Melanocyte of skin (primary cell): ENCODE data around the gene ICAM5. TPM values are rescaled to one million over a fixed set of nuclear protein-coding genes. Genes with fewer than 3 reads are reported as not detected.

ENCODE experiments used
- small RNA-seq, 2 donors: library from RNA; depleted of rRNA; stranded (forward); fragments of <200 nt; gene quantifications; one replicate each; pipeline ENCODE3, GENCODE V24; 2012
- total RNA-seq, 2 donors: library from RNA; depleted of rRNA; stranded (reverse); fragments of >200 nt; gene quantifications; 2 replicates each; pipeline ENCODE4 v1.2.3, GENCODE V29; 2012

ICAM5 gene, protein sequence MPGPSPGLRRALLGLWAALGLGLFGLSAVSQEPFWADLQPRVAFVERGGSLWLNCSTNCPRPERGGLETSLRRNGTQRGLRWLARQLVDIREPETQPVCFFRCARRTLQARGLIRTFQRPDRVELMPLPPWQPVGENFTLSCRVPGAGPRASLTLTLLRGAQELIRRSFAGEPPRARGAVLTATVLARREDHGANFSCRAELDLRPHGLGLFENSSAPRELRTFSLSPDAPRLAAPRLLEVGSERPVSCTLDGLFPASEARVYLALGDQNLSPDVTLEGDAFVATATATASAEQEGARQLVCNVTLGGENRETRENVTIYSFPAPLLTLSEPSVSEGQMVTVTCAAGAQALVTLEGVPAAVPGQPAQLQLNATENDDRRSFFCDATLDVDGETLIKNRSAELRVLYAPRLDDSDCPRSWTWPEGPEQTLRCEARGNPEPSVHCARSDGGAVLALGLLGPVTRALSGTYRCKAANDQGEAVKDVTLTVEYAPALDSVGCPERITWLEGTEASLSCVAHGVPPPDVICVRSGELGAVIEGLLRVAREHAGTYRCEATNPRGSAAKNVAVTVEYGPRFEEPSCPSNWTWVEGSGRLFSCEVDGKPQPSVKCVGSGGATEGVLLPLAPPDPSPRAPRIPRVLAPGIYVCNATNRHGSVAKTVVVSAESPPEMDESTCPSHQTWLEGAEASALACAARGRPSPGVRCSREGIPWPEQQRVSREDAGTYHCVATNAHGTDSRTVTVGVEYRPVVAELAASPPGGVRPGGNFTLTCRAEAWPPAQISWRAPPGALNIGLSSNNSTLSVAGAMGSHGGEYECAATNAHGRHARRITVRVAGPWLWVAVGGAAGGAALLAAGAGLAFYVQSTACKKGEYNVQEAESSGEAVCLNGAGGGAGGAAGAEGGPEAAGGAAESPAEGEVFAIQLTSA
- under 1 TPM; under 0.01 to 0.33 TPM for total RNA-seq

DNA sequence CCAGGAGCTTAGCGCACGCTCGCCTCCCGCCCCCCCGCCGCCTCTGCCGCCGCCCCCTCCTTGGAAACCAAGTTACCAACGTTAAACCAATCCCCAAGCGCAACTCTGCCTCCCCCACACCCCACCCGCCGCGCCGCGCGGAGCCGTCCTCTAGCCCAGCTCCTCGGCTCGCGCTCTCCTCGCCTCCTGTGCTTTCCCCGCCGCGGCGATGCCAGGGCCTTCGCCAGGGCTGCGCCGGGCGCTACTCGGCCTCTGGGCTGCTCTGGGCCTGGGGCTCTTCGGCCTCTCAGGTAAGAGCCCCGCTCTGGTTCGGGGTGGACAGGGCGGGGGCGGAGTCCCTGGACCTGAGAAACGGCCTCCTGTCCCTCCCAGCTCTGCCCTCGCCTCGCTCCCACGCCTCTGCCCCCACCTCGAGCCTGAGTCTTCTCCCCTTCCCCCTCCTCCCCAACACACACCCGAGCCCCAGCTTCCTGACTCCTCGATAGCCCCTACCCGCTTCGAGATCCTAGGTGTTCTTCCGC, at the start of gene ICAM5:
ICAM5 (plus strand) TSS at position 117 of the 521 bp plus-strand sequence; CDS start at position 209, 92 bp downstream.

DNA sequence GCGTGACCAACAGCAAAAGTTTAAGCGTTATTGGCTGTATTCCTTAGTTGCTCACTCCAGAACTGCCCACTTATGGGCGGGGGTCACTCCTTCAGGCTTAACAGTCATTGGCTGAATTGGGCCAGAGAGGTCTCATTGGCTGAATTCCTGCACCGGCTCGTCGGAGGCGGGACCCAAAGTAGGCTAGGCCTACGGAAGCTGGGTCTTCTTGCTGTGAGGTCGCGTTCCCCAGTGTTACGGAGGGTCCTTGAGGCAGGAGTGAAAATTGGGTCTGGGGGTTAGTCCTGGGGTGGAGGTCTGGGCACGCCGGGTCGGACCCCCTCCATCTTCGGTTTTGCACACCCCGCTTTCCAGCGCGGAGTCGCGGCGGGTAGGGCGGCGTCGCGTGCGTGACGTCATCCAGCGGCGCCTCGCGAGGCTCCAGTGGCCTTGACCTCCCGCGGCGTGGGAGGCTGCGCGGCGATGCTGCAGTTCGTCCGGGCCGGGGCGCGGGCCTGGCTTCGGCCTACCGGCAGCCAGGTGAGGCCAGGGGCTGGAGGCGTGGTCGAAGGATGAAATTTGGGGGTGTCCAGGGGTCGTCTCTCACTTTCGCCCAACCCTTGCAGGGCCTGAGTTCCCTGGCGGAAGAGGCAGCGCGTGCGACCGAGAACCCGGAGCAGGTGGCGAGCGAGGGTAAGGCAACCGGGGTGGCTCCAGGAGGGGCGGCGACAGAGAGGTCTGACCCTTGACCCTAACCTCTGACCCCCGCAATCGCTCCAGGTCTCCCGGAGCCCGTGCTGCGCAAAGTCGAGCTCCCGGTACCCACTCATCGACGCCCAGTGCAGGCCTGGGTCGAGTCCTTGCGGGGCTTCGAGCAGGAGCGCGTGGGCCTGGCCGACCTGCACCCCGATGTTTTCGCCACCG, 37.7 kb upstream of the ICAM5 start, which contains the start of gene MRPL4:
MRPL4 (plus strand) TSS at position 423 of the 903 bp plus-strand sequence; CDS start at position 463, 40 bp downstream.

DNA sequence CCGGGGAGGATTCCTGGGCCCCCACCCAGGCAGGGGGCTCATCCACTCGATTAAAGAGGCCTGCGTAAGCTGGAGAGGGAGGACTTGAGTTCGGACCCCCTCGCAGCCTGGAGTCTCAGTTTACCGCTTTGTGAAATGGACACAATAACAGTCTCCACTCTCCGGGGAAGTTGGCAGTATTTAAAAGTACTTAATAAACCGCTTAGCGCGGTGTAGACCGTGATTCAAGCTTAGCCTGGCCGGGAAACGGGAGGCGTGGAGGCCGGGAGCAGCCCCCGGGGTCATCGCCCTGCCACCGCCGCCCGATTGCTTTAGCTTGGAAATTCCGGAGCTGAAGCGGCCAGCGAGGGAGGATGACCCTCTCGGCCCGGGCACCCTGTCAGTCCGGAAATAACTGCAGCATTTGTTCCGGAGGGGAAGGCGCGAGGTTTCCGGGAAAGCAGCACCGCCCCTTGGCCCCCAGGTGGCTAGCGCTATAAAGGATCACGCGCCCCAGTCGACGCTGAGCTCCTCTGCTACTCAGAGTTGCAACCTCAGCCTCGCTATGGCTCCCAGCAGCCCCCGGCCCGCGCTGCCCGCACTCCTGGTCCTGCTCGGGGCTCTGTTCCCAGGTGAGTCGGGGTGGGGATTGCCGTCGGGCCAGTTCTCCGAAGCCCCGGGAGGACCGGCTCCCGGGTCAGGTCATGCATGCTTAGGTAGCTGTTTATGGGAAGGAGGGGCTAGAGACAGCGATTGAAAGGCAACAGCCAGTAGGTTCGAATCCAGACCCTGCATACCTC, 18.9 kb upstream of the ICAM5 start, which contains the start of gene ICAM1:
ICAM1 (plus strand) TSS at position 505 of the 779 bp plus-strand sequence; CDS start at position 545, 40 bp downstream.

DNA sequence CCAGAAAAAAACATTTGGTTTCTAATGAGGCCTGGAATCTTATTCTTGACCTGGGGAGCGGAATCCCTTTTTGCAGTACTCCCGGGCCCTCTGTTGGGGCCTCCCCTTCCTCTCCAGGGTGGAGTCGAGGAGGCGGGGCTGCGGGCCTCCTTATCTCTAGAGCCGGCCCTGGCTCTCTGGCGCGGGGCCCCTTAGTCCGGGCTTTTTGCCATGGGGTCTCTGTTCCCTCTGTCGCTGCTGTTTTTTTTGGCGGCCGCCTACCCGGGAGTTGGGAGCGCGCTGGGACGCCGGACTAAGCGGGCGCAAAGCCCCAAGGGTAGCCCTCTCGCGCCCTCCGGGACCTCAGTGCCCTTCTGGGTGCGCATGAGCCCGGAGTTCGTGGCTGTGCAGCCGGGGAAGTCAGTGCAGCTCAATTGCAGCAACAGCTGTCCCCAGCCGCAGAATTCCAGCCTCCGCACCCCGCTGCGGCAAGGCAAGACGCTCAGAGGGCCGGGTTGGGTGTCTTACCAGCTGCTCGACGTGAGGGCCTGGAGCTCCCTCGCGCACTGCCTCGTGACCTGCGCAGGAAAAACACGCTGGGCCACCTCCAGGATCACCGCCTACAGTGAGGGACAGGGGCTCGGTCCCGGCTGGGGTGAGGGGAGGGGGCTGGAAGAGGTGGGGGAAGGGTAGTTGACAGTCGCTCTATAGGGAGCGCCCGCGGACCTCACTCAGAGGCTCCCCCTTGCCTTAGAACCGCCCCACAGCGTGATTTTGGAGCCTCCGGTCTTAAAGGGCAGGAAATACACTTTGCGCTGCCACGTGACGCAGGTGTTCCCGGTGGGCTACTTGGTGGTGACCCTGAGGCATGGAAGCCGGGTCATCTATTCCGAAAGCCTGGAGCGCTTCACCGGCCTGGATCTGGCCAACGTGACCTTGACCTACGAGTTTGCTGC, 2.7 kb upstream of the ICAM5 start, which contains the start of gene ICAM4:
ICAM4 (plus strand) TSS at position 153 of the 935 bp plus-strand sequence; CDS start at position 211, 58 bp downstream.

DNA sequence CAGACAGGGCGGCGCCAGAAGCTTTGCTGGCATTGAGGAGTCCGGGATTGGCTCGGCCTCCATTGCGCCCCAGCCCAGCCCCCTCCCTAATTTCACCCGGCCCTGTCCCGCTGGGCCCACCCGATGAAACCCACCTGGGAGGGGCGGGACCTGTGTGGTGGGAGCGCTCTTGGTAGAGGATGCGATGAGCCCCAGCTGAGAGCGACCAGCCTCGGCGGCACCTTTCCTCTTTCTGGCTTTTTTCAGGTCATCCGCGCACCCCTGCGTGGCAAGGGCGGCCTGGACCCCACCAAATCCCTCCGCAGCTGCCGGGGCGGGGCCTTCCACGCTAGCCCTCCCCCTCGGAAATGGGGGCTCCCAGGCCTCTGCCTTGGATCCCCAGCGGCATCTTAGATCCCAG, 19.7 kb downstream of the ICAM5 start, which contains the start of gene ZGLP1:
ZGLP1 (minus strand) TSS at position 393 of the 400 bp plus-strand sequence.

DNA sequence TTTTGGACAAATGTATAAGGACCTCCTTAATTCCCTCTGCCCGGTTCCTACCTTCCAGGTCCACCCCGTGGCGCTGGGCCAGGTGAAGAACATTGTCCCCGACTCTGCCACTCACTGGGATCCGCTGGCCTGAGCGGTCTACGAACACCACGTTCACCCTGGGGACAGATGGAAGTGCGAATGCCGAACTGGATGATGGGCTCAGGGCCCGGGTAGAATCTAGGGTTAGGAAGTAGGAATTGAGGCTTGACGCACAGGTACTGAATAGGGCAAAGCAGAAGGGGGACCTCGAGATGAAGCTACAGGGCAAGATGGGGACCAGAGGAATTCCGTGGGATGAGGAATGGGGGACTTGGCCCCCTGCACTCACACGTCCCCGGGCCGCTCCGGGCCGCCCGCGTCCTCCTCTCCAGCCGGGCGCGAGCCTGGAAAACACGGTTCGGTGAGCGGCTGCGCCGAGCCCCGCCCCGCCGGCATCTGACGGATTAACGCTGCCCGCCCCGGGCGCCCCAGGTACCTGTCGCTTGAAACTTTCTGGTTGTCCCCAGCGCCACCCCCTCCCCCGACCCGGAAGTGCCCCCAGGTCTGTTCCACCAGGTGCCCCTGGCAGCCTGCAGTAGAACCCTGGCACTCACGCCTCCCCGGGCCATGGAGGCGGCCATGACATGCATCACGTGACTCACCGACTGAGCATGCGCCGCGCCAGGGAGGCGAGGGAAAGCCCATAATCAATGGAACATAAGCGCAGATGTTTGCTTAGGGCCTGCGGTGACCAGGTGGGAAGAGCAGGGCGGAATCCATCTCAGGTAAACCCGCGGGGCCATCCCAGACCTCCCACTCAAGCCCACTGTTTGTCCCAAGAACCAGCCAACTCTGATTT, 25.8 kb downstream of the ICAM5 start, which contains the start of gene FDX2:
FDX2 (minus strand) TSS at position 681 of the 880 bp plus-strand sequence; CDS start at position 662, 19 bp downstream.

DNA sequence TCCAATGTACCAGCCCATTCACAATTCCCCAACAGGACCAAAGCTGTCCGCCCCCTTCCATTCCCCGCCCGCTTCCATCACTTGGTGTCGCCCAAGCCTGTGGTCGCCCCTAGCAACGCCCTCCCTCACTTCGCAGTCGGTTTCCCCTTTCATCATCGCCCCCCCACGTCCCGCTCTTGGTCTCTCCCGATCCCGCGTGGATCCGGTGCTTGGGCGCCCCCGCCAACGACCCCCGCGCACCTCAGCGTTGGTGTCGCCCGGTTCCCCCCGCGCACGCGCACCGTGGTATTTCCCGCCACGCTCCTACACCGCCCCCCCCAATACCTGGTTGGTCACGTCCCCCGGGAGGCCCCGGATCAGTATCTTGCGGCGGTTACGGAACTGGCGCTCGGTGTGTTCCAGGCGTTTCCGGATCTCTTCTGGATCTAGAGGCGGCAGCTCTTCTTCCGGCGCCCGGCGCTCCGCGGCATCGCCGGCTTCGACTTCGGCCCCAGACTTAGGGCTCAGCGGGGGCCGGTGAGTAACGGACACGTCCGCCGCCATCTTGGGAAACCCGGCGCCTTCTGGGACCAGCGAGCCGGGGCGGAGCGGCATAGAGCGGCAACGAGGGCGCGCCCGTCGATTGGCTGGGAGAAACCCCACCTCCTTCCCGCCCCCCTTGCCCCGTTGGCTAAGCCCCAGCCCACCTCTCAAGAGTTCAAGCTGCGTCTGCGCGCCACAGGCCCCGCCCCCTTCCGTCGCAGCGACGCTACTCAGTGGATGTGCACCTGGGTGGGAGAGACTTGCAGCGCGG, 43.4 kb downstream of the ICAM5 start, which contains the start of gene RAVER1:
RAVER1 (minus strand) TSS at position 565 of the 793 bp plus-strand sequence; CDS start at position 543, 22 bp downstream.

DNA sequence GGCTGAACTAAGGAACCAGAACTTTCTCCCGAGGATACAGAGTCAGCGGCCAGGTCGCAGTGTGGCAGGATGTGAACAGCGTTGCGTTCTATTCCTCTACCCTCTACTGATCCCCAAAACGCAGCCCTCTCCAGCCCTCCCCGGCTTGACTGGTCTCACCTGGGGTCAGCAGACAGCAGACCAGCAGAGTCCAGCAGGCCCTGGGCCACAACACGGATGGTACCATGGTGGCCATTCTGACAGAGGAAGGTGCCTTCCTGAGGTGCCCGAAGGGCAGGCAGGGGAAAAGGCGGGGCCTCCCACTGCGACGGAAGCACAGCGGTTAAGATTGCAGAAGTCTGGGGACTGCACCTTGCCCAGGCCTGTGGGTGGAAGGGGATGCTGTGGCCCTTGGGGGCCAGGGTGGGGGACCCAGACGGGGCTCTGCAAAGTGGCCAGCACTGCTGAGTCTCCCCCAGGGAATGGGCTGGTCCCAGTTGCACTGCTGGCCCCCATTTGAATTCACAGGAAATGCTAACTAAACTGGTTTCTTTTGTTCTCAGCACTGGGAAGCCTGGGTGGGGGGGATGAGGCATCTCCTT, 49.7 kb downstream of the ICAM5 start, which contains the start of gene ICAM3:
ICAM3 (minus strand) TSS at position 245 of the 581 bp plus-strand sequence; CDS start at position 235, 10 bp downstream.

Small RNA genes lying within 50 kb of the gene (small RNA-seq; reads per million reads assigned to genes)
- gene AC011511.1 (0 reads per million in 2 donors), gene AC011511.4 (0 reads per million in 2 donors)

Other genes with a start within 250 kb of the ICAM5 start
- 100 to 1,000 TPM in 1 of 2 donors, 10 to 100 TPM in 1; 94.9 to 121 TPM for gene SHFL, start 203.6 kb upstream of the ICAM5 start, total RNA-seq
- under 1 TPM in 1 of 2 donors, not detected in 1; 0.34 TPM for gene ANGPTL6, start 187.3 kb upstream of the ICAM5 start, total RNA-seq
- 10 to 100 TPM; 28.6 to 51.6 TPM for gene PPAN, start 183.6 kb upstream of the ICAM5 start, total RNA-seq
- gene P2RY11, start 178.3 kb upstream of the ICAM5 start, total RNA-seq: 1 to 10 TPM; 1.4 to 2.0 TPM
- gene EIF3G, start 170.1 kb upstream of the ICAM5 start, total RNA-seq: 100 to 1,000 TPM; 192 to 322 TPM
- 10 to 100 TPM; 30.6 to 78.9 TPM for gene DNMT1, start 95.0 kb upstream of the ICAM5 start, total RNA-seq
- 10 to 100 TPM in 1 of 2 donors, 1 to 10 TPM in 1; 10.0 to 15.3 TPM for gene S1PR2, start 58.6 kb upstream of the ICAM5 start, total RNA-seq
- gene MRPL4, start 37.7 kb upstream of the ICAM5 start, total RNA-seq: 10 to 100 TPM; 58.5 to 82.6 TPM
- 10 to 100 TPM; 52.9 to 90.2 TPM for gene ICAM1, start 18.8 kb upstream of the ICAM5 start, total RNA-seq
- not detected for gene ICAM4, start 3.0 kb upstream of the ICAM5 start, total RNA-seq
- under 1 TPM; 0.33 to 0.34 TPM for gene ZGLP1, start 19.9 kb downstream of the ICAM5 start, total RNA-seq
- gene FDX2, start 26.1 kb downstream of the ICAM5 start, total RNA-seq: 10 to 100 TPM in 1 of 2 donors, 1 to 10 TPM in 1; 10.0 to 13.3 TPM
- gene RAVER1, start 43.6 kb downstream of the ICAM5 start, total RNA-seq: 10 to 100 TPM; 13.1 to 15.3 TPM
- 10 to 100 TPM in 1 of 2 donors, 1 to 10 TPM in 1; 5.5 to 10.3 TPM for gene ICAM3, start 49.7 kb downstream of the ICAM5 start, total RNA-seq
- gene TYK2, start 90.6 kb downstream of the ICAM5 start, total RNA-seq: 10 to 100 TPM; 69.5 to 85.6 TPM
- gene CDC37, start 113.6 kb downstream of the ICAM5 start, total RNA-seq: 100 to 1,000 TPM; 143 to 207 TPM
- gene PDE4A, start 130.6 kb downstream of the ICAM5 start, total RNA-seq: 1 to 10 TPM; 5.3 to 6.5 TPM
- 10 to 100 TPM; 67.3 to 71.6 TPM for gene KEAP1, start 213.4 kb downstream of the ICAM5 start, total RNA-seq
- under 1 TPM in 1 of 2 donors, not detected in 1; under 0.01 TPM for gene S1PR5, start 227.5 kb downstream of the ICAM5 start, total RNA-seq